HG03565 (cell line): Measurements from ENCODE around the gene NCOA5.
"Not testable (repeated sequence)": the region's sequence is repeated elsewhere in the genome, so short reads cannot be mapped to it uniquely, and the experiment has no call there.

ENCODE experiments used
- ATAC-seq: cut with Tn5 transposase; IDR thresholded peaks from one replicate; pipeline ENCODE4 v1.9.1; 2021; ENCODE audit warnings: mild to moderate bottlenecking, moderate library complexity; ENCODE audit not compliant: unreplicated experiment

NCOA5 gene

DNA sequence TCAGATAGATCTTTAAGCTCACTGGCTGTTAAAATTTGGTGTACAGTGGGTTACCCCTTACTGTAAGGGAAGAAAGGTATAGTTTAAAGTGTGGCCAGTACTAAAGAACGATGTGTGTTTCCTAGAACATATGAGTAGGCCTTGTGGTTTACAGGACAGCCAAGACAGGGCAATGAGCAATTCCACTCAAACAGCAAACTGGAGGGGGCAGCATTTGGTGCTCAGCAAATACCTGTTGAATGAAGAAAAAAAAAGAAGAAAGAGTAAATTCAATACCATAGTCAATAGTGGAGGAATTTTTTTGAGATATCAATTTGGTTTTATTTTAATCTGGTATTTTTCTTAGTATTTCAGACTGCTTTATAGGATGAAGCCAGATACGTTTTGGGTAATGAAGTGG lies 3.8 kb upstream of the NCOA5 start:
- no peak for ATAC-seq

- ATAC-seq: not testable (repeated sequence)
Measured at GRCh38 chr20:46091622-46092535, 2.1 kb upstream of the NCOA5 start.

DNA sequence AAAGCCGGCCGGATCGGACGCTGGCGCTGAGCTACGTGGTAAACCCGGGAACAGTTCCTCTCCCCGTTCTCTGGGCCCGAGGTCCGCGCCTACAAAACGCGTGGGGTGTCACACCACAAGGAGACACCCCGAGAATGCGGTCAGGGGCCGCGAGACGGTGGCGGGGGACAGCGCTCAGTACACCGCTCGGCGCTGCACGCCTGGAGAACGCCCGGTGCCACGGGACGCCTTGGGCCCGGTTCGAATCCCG lies 670 bp downstream of the NCOA5 start:
- ATAC-seq: peak; percentile 17

DNA sequence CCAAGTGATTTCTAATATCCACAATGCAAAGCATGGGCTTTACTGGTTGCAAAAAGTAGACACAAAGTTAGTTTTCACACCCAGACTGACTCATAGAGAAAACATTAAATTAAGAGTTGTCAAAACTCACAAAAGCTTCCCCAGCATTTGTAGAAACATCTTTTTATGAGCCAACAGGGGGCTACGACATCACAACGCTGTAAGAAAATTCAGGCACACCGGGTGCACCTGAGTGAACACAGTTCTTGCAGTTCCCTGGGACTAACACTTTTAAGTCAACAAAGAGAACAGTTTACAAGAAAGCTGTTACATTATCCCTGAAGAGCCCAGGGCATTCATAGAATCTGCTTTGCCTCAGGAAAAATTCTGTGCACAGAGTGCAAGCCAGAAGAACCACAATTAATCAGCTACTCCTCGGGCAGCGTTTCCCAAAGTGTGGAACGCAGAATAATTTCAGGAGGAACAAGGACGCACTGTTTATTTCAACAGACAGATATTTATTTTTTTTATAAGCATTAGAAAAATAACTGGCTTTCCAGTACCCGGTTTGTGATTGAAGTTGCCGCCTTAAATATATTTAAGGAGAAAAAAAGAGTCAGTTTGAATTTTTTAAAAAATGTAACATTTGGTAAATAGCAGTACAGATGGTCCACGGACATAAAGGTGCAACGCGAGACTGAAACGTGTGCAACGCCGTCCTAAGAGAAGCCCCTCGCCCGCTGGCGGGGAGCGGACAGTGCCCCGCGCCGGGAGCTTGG lies 1.2 kb downstream of the NCOA5 start:
- no peak for ATAC-seq

- no peak for ATAC-seq
Measured at GRCh38 chr20:46087161-46087560, 2.6 kb downstream of the NCOA5 start.

- no peak for ATAC-seq
Measured at GRCh38 chr20:46085179-46085851, 4.4 kb downstream of the NCOA5 start.

GRCh38 chr20:46084805-46085178 lies 5.0 kb downstream of the NCOA5 start:
- ATAC-seq: no peak

DNA sequence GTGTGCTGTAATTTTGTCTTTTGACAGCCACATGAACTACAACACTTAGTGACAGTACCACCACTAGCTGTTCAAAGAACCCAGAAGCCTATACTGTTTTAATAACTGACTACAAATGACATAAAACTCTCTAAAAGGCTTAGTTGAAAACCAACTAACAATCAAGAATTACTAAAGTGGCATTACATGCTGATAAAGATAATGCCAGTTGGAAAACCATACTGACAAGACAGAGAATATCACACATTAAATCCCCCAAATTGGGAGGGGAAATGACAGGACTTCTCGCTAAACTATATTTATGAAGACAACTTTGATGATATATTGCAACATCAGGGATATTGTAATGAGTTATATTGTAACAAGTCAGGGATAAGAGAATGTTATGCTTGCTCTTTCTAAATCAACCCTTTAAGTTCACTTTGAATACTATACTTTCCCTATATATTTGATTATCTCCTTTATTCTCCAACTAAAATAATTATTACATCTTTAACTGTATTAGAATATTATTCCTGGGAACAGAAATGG lies 6.2 kb downstream of the NCOA5 start:
- no peak for ATAC-seq

- no peak for ATAC-seq
Measured at GRCh38 chr20:46083101-46083500, 6.7 kb downstream of the NCOA5 start.

- no peak for ATAC-seq
Measured at GRCh38 chr20:46081074-46081473, 8.7 kb downstream of the NCOA5 start.

GRCh38 chr20:46078954-46079353 lies 10.8 kb downstream of the NCOA5 start:
- ATAC-seq: no peak

DNA sequence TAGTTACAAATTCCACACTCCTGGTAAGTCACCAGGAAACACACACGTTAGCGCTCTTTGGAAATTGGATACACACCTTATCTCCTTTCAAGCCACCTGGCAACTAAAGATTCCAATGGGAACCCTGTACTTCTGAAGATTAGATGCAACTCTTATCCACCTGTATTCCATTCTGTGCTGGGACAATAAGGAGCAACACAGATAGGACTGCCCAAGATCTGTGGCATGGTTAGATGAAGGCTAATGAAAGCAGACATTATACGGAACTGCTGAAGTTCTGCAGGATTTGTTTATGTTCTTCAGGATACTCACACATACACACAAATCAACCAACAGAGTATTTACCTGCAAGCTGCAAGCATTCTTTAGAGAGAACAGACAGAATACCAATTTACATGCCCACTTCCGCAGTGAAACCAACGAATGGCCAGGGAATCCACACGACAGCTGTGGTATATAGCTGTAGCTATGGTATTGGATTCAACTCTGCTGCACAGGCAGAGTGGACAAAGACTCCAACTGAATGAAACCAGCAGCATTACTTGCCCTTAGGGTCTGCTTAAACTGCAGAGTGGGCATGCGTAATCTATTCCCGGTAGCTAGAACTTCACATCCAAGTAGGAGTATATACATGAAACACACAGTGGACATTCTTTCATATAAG lies 12.0 kb downstream of the NCOA5 start:
- no peak for ATAC-seq

- ATAC-seq: no peak
Measured at GRCh38 chr20:46076806-46077205, 13.0 kb downstream of the NCOA5 start.

DNA sequence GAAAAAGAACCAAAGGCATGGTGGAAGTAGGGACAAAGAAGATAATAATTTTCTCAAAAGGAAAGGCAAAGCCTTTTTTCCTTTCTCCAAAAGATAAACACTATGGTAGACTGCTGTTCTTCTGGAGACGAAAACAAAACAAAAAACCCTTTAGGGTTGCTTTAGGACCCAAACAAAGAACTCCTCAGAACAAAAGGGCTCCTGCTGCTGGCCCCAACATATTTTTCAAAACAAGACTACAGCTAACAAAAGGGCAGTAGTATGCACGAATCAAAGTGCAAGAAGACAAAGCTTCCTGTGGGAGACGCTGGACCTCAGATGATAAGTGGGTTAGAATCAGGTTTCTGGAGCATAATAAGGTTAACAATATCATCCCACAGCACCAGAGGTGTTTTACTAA lies 15.8 kb downstream of the NCOA5 start:
- no peak for ATAC-seq

- no peak for ATAC-seq
Measured at GRCh38 chr20:46073443-46073842, 16.3 kb downstream of the NCOA5 start.

- ATAC-seq: no peak
Measured at GRCh38 chr20:46073024-46073423, 16.7 kb downstream of the NCOA5 start.

DNA sequence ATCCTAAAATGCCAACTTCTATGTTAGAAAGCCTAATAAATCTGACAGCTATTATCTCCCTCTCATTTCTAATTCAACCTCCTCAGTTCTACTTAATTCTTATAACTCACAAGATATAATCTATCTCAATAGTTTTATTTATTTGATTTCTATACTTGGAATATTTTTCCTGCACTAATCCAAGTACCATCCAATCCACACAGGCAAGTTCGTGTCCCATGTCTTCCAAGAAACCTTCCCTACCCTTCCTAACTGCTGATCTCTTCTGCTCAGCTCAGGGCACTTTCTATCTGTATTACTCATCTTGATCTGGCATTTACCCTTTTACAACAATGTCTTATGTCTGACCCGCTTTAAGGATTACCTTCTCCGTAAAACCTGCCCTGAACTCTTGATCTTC lies 18.2 kb downstream of the NCOA5 start:
- ATAC-seq: no peak

- ATAC-seq: no peak
Measured at GRCh38 chr20:46070215-46070900, 19.4 kb downstream of the NCOA5 start.

- no peak for ATAC-seq
Measured at GRCh38 chr20:46065691-46066090, 24.1 kb downstream of the NCOA5 start.

- no peak for ATAC-seq
Measured at GRCh38 chr20:46065006-46065405, 24.8 kb downstream of the NCOA5 start.

DNA sequence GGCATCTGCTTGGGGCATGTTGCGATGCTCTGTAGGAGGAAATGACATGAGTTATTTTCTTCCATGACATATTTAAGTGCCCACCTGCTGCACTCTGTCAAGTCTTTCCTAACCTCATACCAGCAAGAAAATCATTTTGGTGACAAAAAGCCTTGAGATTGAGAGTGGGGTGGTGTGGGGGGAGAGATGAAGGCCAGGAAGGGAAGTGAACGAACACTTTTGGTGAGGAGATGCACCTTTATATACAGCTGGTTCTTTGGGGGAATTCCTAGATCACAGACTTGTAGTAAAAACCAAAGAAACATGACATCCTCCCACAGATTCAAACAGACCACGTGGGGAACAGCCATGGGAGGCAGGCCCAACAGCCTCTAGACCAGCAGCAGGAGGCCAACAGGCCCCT lies 26.1 kb downstream of the NCOA5 start:
- ATAC-seq: no peak
